WTC11 (cell line): Measurements from ENCODE around the gene DCTN1. TPM values are rescaled to one million over a fixed set of nuclear protein-coding genes. Genes with fewer than 3 reads are reported as not detected.

Experiments used
- ATAC-seq: fragments of 200-7000 bp; cut with Tn5 transposase; 2 replicates; pipeline ENCODE4 v1.10.0; 2021; ENCODE audit warnings: mild to moderate bottlenecking, moderate library complexity
- CTCF ChIA-PET: fragments of 300-600 bp; sonication (Branson Sonifier 250); formaldehyde crosslinking; loops from one replicate; lab custom pipeline; 2021; ENCODE audit warnings: antibody characterized with exemption; lab: Charles Lee
- POLR2A ChIA-PET: fragments of 350-600 bp; sonication (Branson Sonifier 250); formaldehyde crosslinking; loops from one replicate; lab custom pipeline; 2021; ENCODE audit warnings: antibody characterized with exemption; lab: Charles Lee
- DNase-seq: peaks from one replicate; pipeline ENCODE4 v3.0.0; 2021; ENCODE audit warnings: low spot score
- H3K27ac Mint-ChIP-seq: 2 replicates; pipeline ENCODE4 v1.8.0; 2021; ENCODE audit warnings: mixed read lengths
- H3K27me3 Mint-ChIP-seq: 2 replicates; pipeline ENCODE4 v1.8.0; 2021; ENCODE audit warnings: low read depth, mild to moderate bottlenecking, moderate library complexity, mixed read lengths
- H3K36me3 Mint-ChIP-seq: 2 replicates; pipeline ENCODE4 v1.8.0; 2021; ENCODE audit warnings: mixed read lengths
- H3K4me1 Mint-ChIP-seq: 2 replicates; pipeline ENCODE4 v1.8.0; 2022; ENCODE audit warnings: mixed read lengths
- H3K4me3 Mint-ChIP-seq: 2 replicates; pipeline ENCODE4 v1.8.0; 2021; ENCODE audit warnings: mild to moderate bottlenecking, moderate library complexity, mixed read lengths
- H3K9me3 Mint-ChIP-seq: 2 replicates; pipeline ENCODE4 v1.8.0; 2021; ENCODE audit warnings: mixed read lengths
- ARID4B ChIP-seq: sonication (generic); formaldehyde crosslinking; IDR thresholded peaks from 2 replicates; pipeline ENCODE4 v1.8.0; 2023; ENCODE audit warnings: missing genetic modification reagents, mild to moderate bottlenecking, borderline replicate concordance
- ATF1 ChIP-seq: sonication (generic); formaldehyde crosslinking; IDR thresholded peaks from 2 replicates; pipeline ENCODE4 v1.8.1; 2023; ENCODE audit warnings: mild to moderate bottlenecking, moderate library complexity, missing genetic modification reagents
- CREM ChIP-seq: sonication (generic); formaldehyde crosslinking; IDR thresholded peaks from 2 replicates; pipeline ENCODE4 v1.8.1; 2022; ENCODE audit warnings: mild to moderate bottlenecking, missing genetic modification reagents, moderate library complexity
- E2F4 ChIP-seq: sonication (generic); formaldehyde crosslinking; IDR thresholded peaks from 2 replicates; pipeline ENCODE4 v1.8.1; 2022; ENCODE audit warnings: low read depth, mild to moderate bottlenecking, moderate library complexity, missing genetic modification reagents, borderline replicate concordance
- ERG ChIP-seq: fragments of 250-450 bp; sonication (Bioruptor Pico); IDR thresholded peaks from 2 replicates; pipeline ENCODE4 v1.8.0; 2021; ENCODE audit warnings: mild to moderate bottlenecking
- FOXK1 ChIP-seq: sonication (generic); formaldehyde crosslinking; IDR thresholded peaks from 2 replicates; pipeline ENCODE4 v1.8.0; 2022; ENCODE audit warnings: mild to moderate bottlenecking, moderate library complexity, missing genetic modification reagents
- FOXP1 ChIP-seq: sonication (generic); formaldehyde crosslinking; IDR thresholded peaks from 2 replicates; pipeline ENCODE4 v1.8.0; 2022; ENCODE audit warnings: missing genetic modification reagents, mild to moderate bottlenecking, moderate library complexity, borderline replicate concordance
- HMGXB4 ChIP-seq: sonication (generic); formaldehyde crosslinking; IDR thresholded peaks from 2 replicates; pipeline ENCODE4 v1.8.1; 2023; ENCODE audit warnings: mild to moderate bottlenecking, moderate library complexity, missing genetic modification reagents
- MAX ChIP-seq: sonication (generic); formaldehyde crosslinking; IDR thresholded peaks from 2 replicates; pipeline ENCODE4 v1.8.0; 2022; ENCODE audit warnings: mild to moderate bottlenecking, missing genetic modification reagents
- MYBL2 ChIP-seq: sonication (generic); formaldehyde crosslinking; IDR thresholded peaks from 2 replicates; pipeline ENCODE4 v1.8.1; 2023; ENCODE audit warnings: mild to moderate bottlenecking, moderate library complexity, missing genetic modification reagents
- PREB ChIP-seq: sonication (generic); formaldehyde crosslinking; IDR thresholded peaks from 2 replicates; pipeline ENCODE4 v1.8.1; 2022; ENCODE audit warnings: mild to moderate bottlenecking, missing genetic modification reagents, moderate library complexity, borderline replicate concordance
- SP1 ChIP-seq: sonication (generic); formaldehyde crosslinking; conservative IDR thresholded peaks from 2 replicates; pipeline ENCODE4 v1.8.1; 2022; ENCODE audit warnings: missing genetic modification reagents
- TP53 ChIP-seq: sonication (generic); formaldehyde crosslinking; IDR thresholded peaks from 2 replicates; pipeline ENCODE4 v1.8.1; 2023; ENCODE audit warnings: mild to moderate bottlenecking, missing genetic modification reagents
- USF1 ChIP-seq: sonication (generic); formaldehyde crosslinking; IDR thresholded peaks from 2 replicates; pipeline ENCODE4 v1.8.0; 2022; ENCODE audit warnings: mild to moderate bottlenecking, missing genetic modification reagents
- ZBTB21 ChIP-seq: sonication (generic); formaldehyde crosslinking; IDR thresholded peaks from 2 replicates; pipeline ENCODE4 v1.8.1; 2023; ENCODE audit warnings: mild to moderate bottlenecking, missing genetic modification reagents, borderline replicate concordance
- ZBTB43 ChIP-seq: sonication (generic); formaldehyde crosslinking; IDR thresholded peaks from 2 replicates; pipeline ENCODE4 v1.8.1; 2023; ENCODE audit warnings: mild to moderate bottlenecking, missing genetic modification reagents
- ZNF138 ChIP-seq: sonication (generic); formaldehyde crosslinking; conservative IDR thresholded peaks from 2 replicates; pipeline ENCODE4 v1.8.1; 2022; ENCODE audit warnings: mild to moderate bottlenecking, moderate library complexity, missing genetic modification reagents
- ZNF232 ChIP-seq: sonication (generic); formaldehyde crosslinking; IDR thresholded peaks from 2 replicates; pipeline ENCODE4 v1.8.0; 2022; ENCODE audit warnings: mild to moderate bottlenecking, missing genetic modification reagents
- ZNF425 ChIP-seq: fragments of 250-450 bp; sonication (Bioruptor Pico); conservative IDR thresholded peaks from 2 replicates; pipeline ENCODE4 v1.9.0; 2021; ENCODE audit warnings: mild to moderate bottlenecking
- total RNA-seq: library from RNA; stranded (reverse); gene quantifications from 3 replicates; pipeline ENCODE4 v1.2.3, GENCODE V29; 2021

DCTN1 gene
- total RNA-seq, 1 experiment from 2014 or later = 179 TPM

- CTCF ChIA-PET = interaction anchor here (0.7 to 3.3 kb wide), 38 partner anchors 9 to 563 kb away, joined by 3 to 36 read pairs (median 5); partner anchors contain the start of genes AUP1, C2orf81, CCDC142 and DCTN1
- POLR2A ChIA-PET = interaction anchor here (0.6 to 1.6 kb wide), 13 partner anchors 10 to 253 kb away, joined by 3 to 12 read pairs (median 4); partner anchors contain the start of gene WBP1
- 0 out of 2 replicates have a peak, but pooled peaks have one; percentile 41 for TF ChIP-seq ATF1
- peak; percentile 53 for TF ChIP-seq SP1 (CRISPR knock-in tag)
- TF ChIP-seq ZNF425 (CRISPR knock-in tag) = no peak
- peak; percentile 78 for TF ChIP-seq HMGXB4 (CRISPR knock-in tag)
- 0 out of 2 replicates have a peak, but pooled peaks have one; percentile 29 for TF ChIP-seq USF1 (CRISPR knock-in tag)
- no peak for TF ChIP-seq FOXP1 (CRISPR knock-in tag)
- no peak for TF ChIP-seq ZNF232 (CRISPR knock-in tag)
- no peak for TF ChIP-seq ARID4B
- no peak for TF ChIP-seq ZBTB43 (CRISPR knock-in tag)
- TF ChIP-seq ERG (CRISPR knock-in tag) = 0 out of 2 replicates have a peak, but pooled peaks have one; percentile 66
- no peak for TF ChIP-seq PREB (CRISPR knock-in tag)
- 0 out of 2 replicates have a peak, but pooled peaks have one; percentile 25 for TF ChIP-seq MAX (CRISPR knock-in tag)
- TF ChIP-seq ZNF138 (CRISPR knock-in tag) = 0 out of 2 replicates have a peak, but pooled peaks have one; percentile 43
- TF ChIP-seq TP53 = no peak
- TF ChIP-seq E2F4 (CRISPR knock-in tag) = no peak
- TF ChIP-seq MYBL2 (CRISPR knock-in tag) = no peak
- 0 out of 2 replicates have a peak, but pooled peaks have one; percentile 35 for TF ChIP-seq ZBTB21
- TF ChIP-seq FOXK1 (CRISPR knock-in tag) = no peak
- 0 out of 2 replicates have a peak, but pooled peaks have one; percentile 59 for TF ChIP-seq CREM
Measured at GRCh38 chr2:74391580-74392448, 11.7 kb upstream of the DCTN1 start.

More at GRCh38 chr2:74391580-74392448, 11.7 kb upstream of the DCTN1 start:
- DNase-seq (peak; percentile 96), ATAC-seq (peak; percentile 87)
- H3K4me1 Mint-ChIP-seq = peaks cover 4% of the 10 kb centered on the region; the same call in 1 of the 2 replicates
- peak overlapping the region; percentile 99 for H3K27ac Mint-ChIP-seq
- no peaks in the 10 kb centered on the region for H3K9me3 Mint-ChIP-seq
- no peak overlapping the region; the same call in 1 of the 2 replicates for H3K4me3 Mint-ChIP-seq
- H3K36me3 Mint-ChIP-seq = no peaks in the 10 kb centered on the region
- H3K27me3 Mint-ChIP-seq = no peaks in the 10 kb centered on the region; the same call in none of the 2 replicates
